Adrenal gland (tissue), 5 donors: Measurements from ENCODE around the gene CERK.

Experiments used
- CTCF ChIP-seq, 6 experiments: fragments of 450-650 bp in 4 of 6; fragments of 200-600 bp in 2 of 6; sonication (generic) in 1 of 6; IDR thresholded peaks; 1 replicate in 5 of 6; 2 replicates in 1 of 6; pipeline versions ENCODE4 v1.5.1 to v1.8.0; 2016 to 2021; ENCODE audit warnings: antibody characterized with exemption in 6 of 6, mild to moderate bottlenecking in 2 of 6, moderate library complexity in 1 of 6
- POLR2A ChIP-seq, 2 donors: fragments of 450-650 bp; IDR thresholded peaks; one replicate each; pipeline ENCODE4 v1.6.1; 2017; ENCODE audit warnings: antibody characterized with exemption in 2 of 2, mild to moderate bottlenecking in 2 of 2, moderate library complexity in 1 of 2
- donor health status: DM: no; HTN: no; CAD: no.

- no peak for TF ChIP-seq POLR2A (IDR thresholded peaks at IDR 0.05)
- TF ChIP-seq CTCF (IDR thresholded peaks at IDR 0.05): no peak
Observed at GRCh38 chr22:46753360-46753759, 15.3 kb upstream of the CERK start.
